HepG2 (cell line): ENCODE measurements around the gene COX4I2. TPM values are rescaled to one million over a fixed set of nuclear protein-coding genes. Genes with fewer than 3 reads are reported as not detected.
A peak's percentile ranks its signal among the peaks of the same experiment; 100 is the strongest.

Source experiments
- CBX1 ChIP-seq: IDR thresholded peaks from one replicate; pipeline ENCODE4 v1.6.1; 2016; ENCODE audit warnings: antibody characterized with exemption, low read depth
- CSRNP2 ChIP-seq: sonication (generic); formaldehyde crosslinking; conservative IDR thresholded peaks from 2 replicates; pipeline ENCODE4 v1.8.0; 2022; ENCODE audit warnings: low read depth, missing genetic modification reagents
- ETV5 ChIP-seq: IDR thresholded peaks from 2 replicates; pipeline ENCODE4 v1.6.1; 2018; ENCODE audit warnings: missing biosample characterization, missing genetic modification reagents, inconsistent platforms, borderline replicate concordance
- IKZF5 ChIP-seq: IDR thresholded peaks from 2 replicates; pipeline ENCODE4 v1.6.1; 2018; ENCODE audit warnings: missing genetic modification reagents, mild to moderate bottlenecking, missing compliant biosample characterization
- LCORL ChIP-seq, 2 experiments: fragments of 450-650 bp in 1 of 2; sonication (generic) in 1 of 2; formaldehyde crosslinking in 1 of 2; IDR thresholded peaks; 2 replicates each; pipeline versions ENCODE4 v1.5.0 to v1.6.1; 2017 to 2020; ENCODE audit warnings: antibody characterized with exemption in 1 of 2, missing genetic modification reagents in 1 of 2
- SETDB1 ChIP-seq: sonication (generic); formaldehyde crosslinking; IDR thresholded peaks from 2 replicates; pipeline ENCODE4 v1.5.1; 2020; ENCODE audit warnings: missing genetic modification reagents, mild to moderate bottlenecking, borderline replicate concordance
- SIN3A ChIP-seq: IDR thresholded peaks from 2 replicates; pipeline ENCODE4 v1.6.1; 2011; ENCODE audit warnings: low read depth, mild to moderate bottlenecking, control low read depth, low read length, borderline replicate concordance
- ZBTB40 ChIP-seq, 2 experiments: fragments of 450-650 bp in 1 of 2; sonication (generic) in 1 of 2; formaldehyde crosslinking in 1 of 2; IDR thresholded peaks; 2 replicates each; pipeline versions ENCODE4 v1.6.1 to v1.8.0; 2016 to 2022; ENCODE audit warnings: antibody characterized with exemption in 1 of 2, mild to moderate bottlenecking in 1 of 2, missing genetic modification reagents in 1 of 2
- ZBTB7B ChIP-seq: sonication (generic); formaldehyde crosslinking; IDR thresholded peaks from 2 replicates; pipeline ENCODE4 v1.4.0; 2020; ENCODE audit warnings: missing genetic modification reagents
- ZNF7 ChIP-seq: IDR thresholded peaks from 2 replicates; pipeline ENCODE4 v1.6.1; 2016; ENCODE audit warnings: missing biosample characterization, missing genetic modification reagents
- polyA plus RNA-seq, 8 experiments: library from polyadenylated mRNA; depleted of rRNA in 3 of 8; stranded (reverse) in 7 of 8; unstranded in 1 of 8; fragments of >200 nt; fragmentation: Illumina TruSeq in 4 of 8; extraction: Trizol in 4 of 8; gene quantifications; 2 replicates each; pipeline versions ENCODE4 v1.2.1 to v1.2.3, GENCODE V29; 2011 to 2016; ENCODE audit warnings: low read depth in 4 of 8, missing spikeins in 1 of 8, mixed read lengths in 1 of 8; ENCODE audit not compliant: insufficient read depth in 1 of 8
- total RNA-seq, 5 experiments: library from RNA; depleted of rRNA; stranded (reverse); fragments of >200 nt; fragmentation: Illumina TruSeq; extraction: Trizol; gene quantifications; 2 replicates each; pipeline ENCODE4 v1.2.3, GENCODE V29; 2016; ENCODE audit warnings: low read depth in 1 of 5
- TF ChIP-seq, protein P1 (sequence below): sonication (generic); formaldehyde crosslinking; IDR thresholded peaks from 2 replicates; pipeline ENCODE4 v1.4.0; 2020; ENCODE audit warnings: missing genetic modification reagents

Gene COX4I2
- total and polyA plus RNA-seq, 2 of the 13 experiments (the other 11 are each of a cell fraction or from before 2014, with no cell fraction given) = 1.1 TPM; not detected in 1

DNA sequence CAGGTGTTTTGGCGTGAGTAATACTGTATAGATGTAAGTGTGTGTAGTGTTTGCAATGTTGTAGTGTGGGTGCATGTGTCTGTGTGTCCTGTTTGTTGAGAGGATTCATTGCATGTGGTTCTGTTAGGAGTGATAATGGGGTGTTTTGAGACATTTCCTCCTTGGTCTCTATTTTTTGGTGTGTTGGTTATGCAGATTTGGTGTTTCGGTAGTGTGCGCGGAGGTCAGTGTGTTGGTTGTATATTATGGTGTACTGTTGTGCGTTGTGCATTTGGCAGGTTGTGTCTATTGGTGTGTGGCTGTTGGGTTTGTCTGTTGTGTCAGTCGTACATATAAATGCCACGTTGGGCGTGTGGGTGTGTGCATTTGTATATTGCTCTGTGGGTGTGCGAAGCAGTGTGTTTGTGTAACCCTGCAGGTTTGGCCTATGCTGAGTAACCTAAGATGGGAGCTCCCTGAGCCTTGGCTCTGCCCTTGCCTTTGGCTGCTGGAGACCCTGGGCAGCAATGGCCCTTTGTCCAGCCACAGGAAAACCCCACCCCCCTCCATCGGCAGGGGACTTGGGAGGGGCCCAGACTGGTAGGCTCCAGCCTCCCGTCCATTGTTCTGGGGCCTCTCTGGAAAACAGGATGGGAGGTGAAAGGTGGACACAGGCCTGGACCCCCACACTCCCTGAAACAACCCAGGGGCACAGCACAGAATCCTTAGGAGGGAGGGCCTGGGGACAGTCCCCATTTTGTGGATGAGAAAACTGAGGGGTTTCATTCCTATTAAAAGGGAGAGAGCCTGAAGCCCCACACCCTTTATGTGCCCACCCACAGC lies 42.9 kb upstream of the COX4I2 start (continued):
- TF ChIP-seq ZBTB40 (IDR thresholded peaks at IDR 0.05) (no peak), ZBTB40 (CRISPR knock-in tag; IDR thresholded peaks at IDR 0.05) (no peak), SETDB1 (no peak), CBX1 (peak; percentile 76), SIN3A (0 out of 2 replicates have a peak, but pooled peaks have one; percentile 37), ZBTB7B (peak; percentile 49; the same call in 1 of the 2 replicates), ZNF7 (CRISPR knock-in tag) (no peak), LCORL (IDR thresholded peaks at IDR 0.05) (peak; percentile 58; the same call in 1 of the 2 replicates), LCORL (CRISPR knock-in tag; IDR thresholded peaks at IDR 0.05) (peak; percentile 74), CSRNP2 (no peak), IKZF5 (CRISPR knock-in tag) (peak; percentile 78), ETV5 (CRISPR knock-in tag) (peak; percentile 76)
- TF ChIP-seq, protein P1, sequence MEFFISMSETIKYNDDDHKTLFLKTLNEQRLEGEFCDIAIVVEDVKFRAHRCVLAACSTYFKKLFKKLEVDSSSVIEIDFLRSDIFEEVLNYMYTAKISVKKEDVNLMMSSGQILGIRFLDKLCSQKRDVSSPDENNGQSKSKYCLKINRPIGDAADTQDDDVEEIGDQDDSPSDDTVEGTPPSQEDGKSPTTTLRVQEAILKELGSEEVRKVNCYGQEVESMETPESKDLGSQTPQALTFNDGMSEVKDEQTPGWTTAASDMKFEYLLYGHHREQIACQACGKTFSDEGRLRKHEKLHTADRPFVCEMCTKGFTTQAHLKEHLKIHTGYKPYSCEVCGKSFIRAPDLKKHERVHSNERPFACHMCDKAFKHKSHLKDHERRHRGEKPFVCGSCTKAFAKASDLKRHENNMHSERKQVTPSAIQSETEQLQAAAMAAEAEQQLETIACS (CRISPR knock-in tag) = no peak; the same call in 1 of the 2 replicates
